MCF 10A (cell line): ENCODE data around the gene WNT3. TPM values are rescaled to one million over a fixed set of nuclear protein-coding genes. Genes with fewer than 3 reads are reported as not detected.
A peak's percentile ranks its signal among the peaks of the same experiment; 100 is the strongest.

Experiments
- BruUV-seq: library from RNA; stranded (reverse); fragments of 400-500 nt; replicated peaks from 2 replicates; lab custom pipeline; 2021; lab: Mats Ljungman, UMichigan
- CTCF ChIA-PET: fragments of 300-600 bp; sonication (Branson Sonifier 250); formaldehyde crosslinking; extraction: SDS; loops from one replicate; lab custom pipeline; 2021; ENCODE audit warnings: antibody characterized with exemption, inconsistent platforms; lab: Yijun Ruan, JAX
- POLR2A ChIA-PET: fragments of 300-600, 350-650 bp; sonication (Branson Sonifier 250); formaldehyde crosslinking; extraction: SDS; loops from one replicate; lab custom pipeline; 2020; ENCODE audit warnings: antibody characterized with exemption, inconsistent platforms; lab: Yijun Ruan, JAX
- DNase-seq: peaks from one replicate; pipeline ENCODE4 v3.0.0-alpha.2; 2018; ENCODE audit not compliant: unreplicated experiment
- H3K27ac Mint-ChIP-seq: one replicate; pipeline ENCODE4 v1.8.0; 2022; ENCODE audit warnings: mild to moderate bottlenecking, low read depth, mixed read lengths; ENCODE audit not compliant: unreplicated experiment
- H3K27me3 Mint-ChIP-seq: one replicate; pipeline ENCODE4 v1.8.0; 2022; ENCODE audit warnings: mixed read lengths; ENCODE audit not compliant: insufficient read depth, unreplicated experiment
- H3K36me3 Mint-ChIP-seq: one replicate; pipeline ENCODE4 v1.8.0; 2022; ENCODE audit warnings: mild to moderate bottlenecking, moderate library complexity, mixed read lengths; ENCODE audit not compliant: insufficient read depth, unreplicated experiment
- H3K4me1 Mint-ChIP-seq: one replicate; pipeline ENCODE4 v1.8.0; 2022; ENCODE audit warnings: mixed read lengths; ENCODE audit not compliant: insufficient read depth, unreplicated experiment
- H3K4me3 Mint-ChIP-seq: one replicate; pipeline ENCODE4 v1.8.0; 2022; ENCODE audit warnings: mild to moderate bottlenecking, moderate library complexity, mixed read lengths; ENCODE audit not compliant: unreplicated experiment
- H3K9me3 Mint-ChIP-seq: one replicate; pipeline ENCODE4 v1.8.0; 2022; ENCODE audit warnings: mixed read lengths; ENCODE audit not compliant: unreplicated experiment
- intact Hi-C: fragments of 100-400 bp; cut with micrococcal nuclease; formaldehyde crosslinking; loops from 2 replicates; pipeline ENCODE4 v1.14.1; 2022
- total RNA-seq: library from RNA; stranded (reverse); gene quantifications from 2 replicates; pipeline ENCODE4 v1.2.3, GENCODE V29; 2022
- TF ChIP-seq, protein P1 (sequence below): fragments of 200-600 bp; IDR thresholded peaks from one replicate; pipeline ENCODE4 v1.8.0; 2022; ENCODE audit warnings: antibody characterized with exemption, mild to moderate bottlenecking; ENCODE audit not compliant: unreplicated experiment

Gene WNT3
- total RNA-seq, 1 experiment from 2014 or later = 2.4 TPM

DNA sequence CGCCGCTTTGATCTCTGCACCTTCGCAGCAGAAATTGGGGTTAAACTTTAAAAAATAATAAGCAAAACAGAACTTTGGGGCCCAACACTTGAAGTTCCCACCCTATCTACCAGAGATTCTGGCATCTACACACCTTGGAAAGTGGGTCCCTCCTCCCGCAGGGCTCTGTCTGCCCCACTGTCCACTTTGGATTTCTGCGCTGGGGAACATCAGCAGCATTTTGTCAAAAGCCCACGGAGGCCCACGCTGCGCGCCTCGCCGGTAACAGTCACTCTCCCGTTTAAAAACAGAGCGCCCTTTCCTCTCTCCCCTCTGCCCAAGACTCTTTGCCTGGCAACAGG lies 32.2 kb upstream of the WNT3 start:
- intact Hi-C loops = no loop called here
- BruUV-seq = no TSS peak
- Mint-ChIP-seq H3K9me3 (no peaks in the 10 kb centered on the region), H3K4me1 (no peaks in the 10 kb centered on the region), H3K36me3 (no peaks in the 10 kb centered on the region), H3K4me3 (no peak overlapping the region), H3K27ac (no peak overlapping the region), H3K27me3 (peaks cover 70% of the 10 kb centered on the region)
- TF ChIP-seq, protein P1, sequence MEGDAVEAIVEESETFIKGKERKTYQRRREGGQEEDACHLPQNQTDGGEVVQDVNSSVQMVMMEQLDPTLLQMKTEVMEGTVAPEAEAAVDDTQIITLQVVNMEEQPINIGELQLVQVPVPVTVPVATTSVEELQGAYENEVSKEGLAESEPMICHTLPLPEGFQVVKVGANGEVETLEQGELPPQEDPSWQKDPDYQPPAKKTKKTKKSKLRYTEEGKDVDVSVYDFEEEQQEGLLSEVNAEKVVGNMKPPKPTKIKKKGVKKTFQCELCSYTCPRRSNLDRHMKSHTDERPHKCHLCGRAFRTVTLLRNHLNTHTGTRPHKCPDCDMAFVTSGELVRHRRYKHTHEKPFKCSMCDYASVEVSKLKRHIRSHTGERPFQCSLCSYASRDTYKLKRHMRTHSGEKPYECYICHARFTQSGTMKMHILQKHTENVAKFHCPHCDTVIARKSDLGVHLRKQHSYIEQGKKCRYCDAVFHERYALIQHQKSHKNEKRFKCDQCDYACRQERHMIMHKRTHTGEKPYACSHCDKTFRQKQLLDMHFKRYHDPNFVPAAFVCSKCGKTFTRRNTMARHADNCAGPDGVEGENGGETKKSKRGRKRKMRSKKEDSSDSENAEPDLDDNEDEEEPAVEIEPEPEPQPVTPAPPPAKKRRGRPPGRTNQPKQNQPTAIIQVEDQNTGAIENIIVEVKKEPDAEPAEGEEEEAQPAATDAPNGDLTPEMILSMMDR = no peak
- no peak for DNase-seq
- CTCF ChIA-PET = no interaction called here
- POLR2A ChIA-PET = no interaction called here

DNA sequence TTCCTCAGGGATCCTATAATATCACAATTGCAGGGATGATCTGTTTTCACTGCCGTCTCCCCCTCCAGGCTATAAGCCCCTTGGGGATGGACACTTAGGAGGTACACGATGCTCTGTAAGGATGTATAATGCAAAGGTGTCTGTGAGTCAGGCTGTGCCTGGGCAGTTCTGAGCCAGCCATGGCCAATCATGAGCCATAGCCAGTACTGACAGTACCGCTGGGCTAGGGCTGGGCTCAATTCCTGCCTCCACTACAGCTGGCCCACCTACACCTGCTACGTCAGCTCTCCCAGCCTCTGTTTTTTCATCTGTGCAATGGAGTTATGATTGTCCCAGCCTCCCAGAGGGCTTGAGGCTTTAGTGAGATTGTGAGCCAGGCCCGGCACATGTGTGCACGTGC lies 30.0 kb upstream of the WNT3 start:
- H3K4me3 Mint-ChIP-seq = no peak overlapping the region
- intact Hi-C loops = no loop called here
- H3K4me1 Mint-ChIP-seq = no peaks in the 10 kb centered on the region
- TF ChIP-seq, protein P1 = no peak
- BruUV-seq = no TSS peak
- no peak for DNase-seq
- H3K27ac Mint-ChIP-seq = no peak overlapping the region
- POLR2A ChIA-PET = no interaction called here
- H3K9me3 Mint-ChIP-seq = no peaks in the 10 kb centered on the region
- CTCF ChIA-PET = interaction anchor here (0.6 kb wide), 1 partner anchor 21 kb away, joined by 4 read pairs; no protein-coding TSS in a partner anchor
- H3K36me3 Mint-ChIP-seq = no peaks in the 10 kb centered on the region
- H3K27me3 Mint-ChIP-seq = peaks cover 70% of the 10 kb centered on the region

DNA sequence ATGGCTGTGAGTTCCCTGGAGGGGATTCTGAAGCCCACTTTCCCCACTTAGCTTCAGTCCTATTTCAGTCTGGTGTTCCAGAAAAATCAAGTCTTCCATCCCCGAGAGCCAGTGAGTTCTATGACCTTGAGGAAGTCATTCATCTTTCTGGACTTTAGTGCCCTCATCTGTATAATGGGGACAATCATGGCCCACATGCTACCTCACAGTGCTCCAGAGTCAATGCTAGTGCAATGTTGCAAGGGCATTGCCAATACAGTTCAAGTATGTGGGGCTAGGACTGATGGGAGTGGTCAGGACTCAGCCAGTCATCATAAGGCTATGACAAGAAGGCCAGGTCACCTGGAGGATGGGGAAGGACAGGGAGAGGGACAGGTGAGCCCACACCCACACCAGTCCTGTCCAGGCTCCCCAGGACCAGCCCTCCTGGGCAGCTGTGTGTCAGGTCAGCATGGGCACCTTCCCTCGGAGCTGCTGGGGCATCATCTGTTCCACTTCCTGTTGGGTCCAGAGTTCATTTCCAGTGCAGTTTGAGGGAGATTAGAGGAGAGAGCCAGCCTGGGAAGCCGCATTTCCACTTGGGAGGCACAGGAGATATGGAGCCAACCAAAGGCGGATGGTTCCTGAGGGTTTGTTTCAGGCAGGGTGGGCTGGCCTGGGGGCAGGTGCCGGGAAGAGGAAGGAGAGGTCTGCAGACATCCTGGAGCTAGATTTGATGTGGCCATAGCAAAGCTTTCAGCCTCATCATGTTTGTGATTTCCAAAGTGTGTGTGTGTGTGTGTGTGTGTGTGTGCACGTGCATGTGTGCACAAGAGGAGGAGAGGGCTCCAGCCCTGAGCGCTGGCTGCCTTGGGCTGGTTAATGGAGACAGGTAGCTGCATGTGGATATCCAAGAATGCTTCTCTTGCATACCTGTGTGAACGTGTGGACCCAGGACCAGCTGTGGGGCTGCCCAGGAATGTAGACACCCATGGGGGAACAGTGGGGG lies 29.0 kb upstream of the WNT3 start:
- ChIA-PET CTCF (interaction anchor here (0.6 kb wide), 1 partner anchor 589 kb away, joined by 3 read pairs; no protein-coding TSS in a partner anchor), POLR2A (no interaction called here)
- no TSS peak for BruUV-seq
- no peaks in the 10 kb centered on the region for H3K36me3 Mint-ChIP-seq
- TF ChIP-seq, protein P1 = no peak
- H3K4me1 Mint-ChIP-seq = no peaks in the 10 kb centered on the region
- peaks cover 64% of the 10 kb centered on the region for H3K27me3 Mint-ChIP-seq
- intact Hi-C loops = no loop called here
- no peak overlapping the region for H3K27ac Mint-ChIP-seq
- H3K4me3 Mint-ChIP-seq = no peak overlapping the region
- no peak for DNase-seq
- H3K9me3 Mint-ChIP-seq = peaks cover 8% of the 10 kb centered on the region

DNA sequence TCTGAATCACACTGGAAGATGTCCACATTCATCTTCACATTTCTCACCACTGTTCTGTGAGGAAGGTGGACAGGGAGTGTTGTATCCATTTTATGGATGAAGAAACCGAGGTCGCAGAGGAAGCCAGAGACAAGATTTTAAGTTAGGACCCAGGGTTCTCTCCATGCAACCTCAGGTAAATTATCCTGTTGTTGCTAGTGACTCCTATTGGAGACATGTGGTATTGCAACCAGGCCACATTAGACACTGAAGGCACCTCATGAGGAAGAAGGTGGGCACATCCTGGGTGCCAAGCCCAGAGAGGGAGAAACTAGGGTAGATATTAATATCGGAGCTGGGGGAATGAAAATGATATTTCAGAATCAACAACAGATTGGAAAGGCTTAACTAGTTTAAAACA lies 24.3 kb upstream of the WNT3 start:
- Mint-ChIP-seq H3K4me1 (no peaks in the 10 kb centered on the region), H3K9me3 (peaks cover 16% of the 10 kb centered on the region), H3K27me3 (peaks cover 35% of the 10 kb centered on the region), H3K4me3 (no peak overlapping the region), H3K27ac (no peak overlapping the region), H3K36me3 (no peaks in the 10 kb centered on the region)
- CTCF ChIA-PET = interaction anchor here (0.6 to 1.0 kb wide), 3 partner anchors 19 to 130 kb away, joined by 3 to 7 read pairs (median 3); no protein-coding TSS in a partner anchor
- intact Hi-C loops = no loop called here
- POLR2A ChIA-PET = no interaction called here
- TF ChIP-seq, protein P1 = peak; percentile 58
- DNase-seq = no peak
- BruUV-seq = no TSS peak
